OCI-LY1 (cell line): ENCODE results near the gene ZNF329.

Experiments
- H2AFZ ChIP-seq: fragments of 200-600 bp; sonication (generic), shearing (Covaris generic); 2 replicates; pipeline ENCODE4 v1.6.0; 2014; ENCODE audit warnings: antibody characterized with exemption, mild to moderate bottlenecking, low read length
- H3F3A ChIP-seq: fragments of 200-600 bp; sonication (generic), shearing (Covaris generic); 2 replicates; pipeline ENCODE4 v1.6.0; 2014; ENCODE audit warnings: mild to moderate bottlenecking, antibody characterized with exemption, low read length, moderate library complexity; ENCODE audit not compliant: insufficient read depth
- H3K27ac ChIP-seq: fragments of 200-600 bp; sonication (generic); 2 replicates; pipeline ENCODE4 v1.5.1; 2014; ENCODE audit warnings: low read length, mixed run types, mild to moderate bottlenecking, low read depth; ENCODE audit not compliant: poor library complexity, severe bottlenecking
- H3K27me3 ChIP-seq: fragments of 200-600 bp; sonication (generic); 2 replicates; pipeline ENCODE4 v1.6.0; 2014; ENCODE audit warnings: antibody characterized with exemption, mild to moderate bottlenecking, low read length, moderate library complexity; ENCODE audit not compliant: insufficient read depth
- H3K36me3 ChIP-seq: fragments of 200-600 bp; sonication (generic); 2 replicates; pipeline ENCODE4 v1.6.1; 2014; ENCODE audit warnings: mild to moderate bottlenecking, antibody characterized with exemption, low read length, moderate library complexity, mixed read lengths; ENCODE audit not compliant: insufficient read depth
- H3K4me1 ChIP-seq: fragments of 200-600 bp; sonication (generic); 2 replicates; pipeline ENCODE4 v1.5.1; 2014; ENCODE audit warnings: mild to moderate bottlenecking, low read length, moderate library complexity; ENCODE audit not compliant: insufficient read depth, severe bottlenecking
- H3K4me2 ChIP-seq: fragments of 200-600 bp; sonication (generic), shearing (Covaris generic); 2 replicates; pipeline ENCODE4 v1.6.1; 2014; ENCODE audit warnings: low read length
- H3K4me3 ChIP-seq: fragments of 200-600 bp; sonication (generic); 2 replicates; pipeline ENCODE4 v1.5.1; 2014; ENCODE audit warnings: low read length, low read depth, mild to moderate bottlenecking, mixed read lengths; ENCODE audit not compliant: poor library complexity, severe bottlenecking
- H3K79me2 ChIP-seq: fragments of 200-600 bp; shearing (Covaris generic); 2 replicates; pipeline ENCODE4 v1.6.1; 2016; ENCODE audit warnings: mixed run types, low read length, mixed read lengths; ENCODE audit not compliant: insufficient read depth
- H3K9ac ChIP-seq: fragments of 200-600 bp; sonication (generic), shearing (Covaris generic); 2 replicates; pipeline ENCODE4 v1.6.1; 2014; ENCODE audit warnings: mild to moderate bottlenecking, low read length, mixed read lengths
- H3K9me2 ChIP-seq: fragments of 200-600 bp; sonication (generic), shearing (Covaris generic); 2 replicates; pipeline ENCODE4 v1.6.1; 2014; ENCODE audit warnings: low read depth, mild to moderate bottlenecking, low read length, mixed read lengths
- H3K9me3 ChIP-seq: fragments of 200-600 bp; shearing (Covaris generic); 2 replicates; pipeline ENCODE4 v1.6.1; 2014; ENCODE audit warnings: low read length, mixed read lengths
- H4K20me1 ChIP-seq: fragments of 200-600 bp; sonication (generic), shearing (Covaris generic); 2 replicates; pipeline ENCODE4 v1.6.0; 2016; ENCODE audit warnings: mild to moderate bottlenecking, low read length; ENCODE audit not compliant: insufficient read depth
- EZH2 ChIP-seq: fragments of 200-600 bp; sonication (generic), shearing (Covaris generic); IDR thresholded peaks from 2 replicates; pipeline ENCODE4 v1.8.0; 2017; ENCODE audit warnings: borderline replicate concordance, mixed run types, mild to moderate bottlenecking, antibody characterized with exemption, low read length, moderate library complexity, mixed read lengths
- TF ChIP-seq, protein P1 (sequence below): fragments of 200-600 bp; sonication (generic), shearing (Covaris generic); IDR thresholded peaks from 2 replicates; pipeline ENCODE4 v1.5.1; 2017; ENCODE audit warnings: mild to moderate bottlenecking, antibody characterized with exemption, low read length, moderate library complexity, mixed read lengths

The ZNF329 gene

DNA sequence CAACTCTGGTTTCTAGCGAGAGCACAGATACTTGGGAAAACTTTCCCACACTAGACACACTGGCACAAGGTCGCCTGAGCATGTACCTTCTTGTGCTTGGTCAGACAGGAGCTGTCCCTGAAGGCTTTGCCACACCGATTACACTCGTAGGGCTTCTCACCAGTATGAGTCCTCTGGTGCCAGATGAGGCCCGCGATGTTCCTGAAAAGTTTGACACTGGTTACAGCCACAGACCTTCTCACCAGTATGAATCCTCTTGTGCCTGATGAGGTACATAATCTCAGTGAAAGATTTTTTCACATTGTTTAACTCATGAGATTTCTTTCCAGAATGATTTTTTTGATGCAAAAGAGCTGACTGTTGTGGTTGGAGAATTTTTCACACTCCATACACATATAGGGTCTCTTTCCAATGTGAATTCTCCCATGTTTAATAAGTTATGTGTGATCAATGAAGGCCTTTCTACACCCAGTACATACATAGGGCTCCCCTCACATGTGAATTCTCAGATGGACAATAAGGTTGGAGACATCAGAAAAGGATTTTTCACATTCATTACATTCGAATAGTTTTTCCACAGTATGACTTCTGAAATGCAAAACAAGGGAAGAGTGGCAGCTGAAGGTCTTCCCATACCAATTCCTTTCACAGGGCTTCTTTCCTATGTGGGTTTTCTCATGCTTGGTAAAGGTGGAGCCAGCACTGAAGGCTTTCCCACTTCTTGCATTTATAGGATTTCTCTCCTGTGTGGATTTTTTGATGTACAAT lies 42.6 kb downstream of the ZNF329 start:
- Histone ChIP-seq H3K27me3 (no peaks in the 10 kb centered on the region), H3K9me2 (no peaks in the 10 kb centered on the region), H3K9ac (no peak overlapping the region), H3K4me3 (no peak overlapping the region), H3K9me3 (peaks cover 38% of the 10 kb centered on the region), H3F3A (no peaks in the 10 kb centered on the region), H3K36me3 (no peaks in the 10 kb centered on the region), H3K4me1 (no peaks in the 10 kb centered on the region), H4K20me1 (no peaks in the 10 kb centered on the region), H3K27ac (no peak overlapping the region), H3K79me2 (no peaks in the 10 kb centered on the region), H3K4me2 (no peak overlapping the region), H2AFZ (no peak overlapping the region)
- no peak for TF ChIP-seq EZH2
- TF ChIP-seq, protein P1, sequence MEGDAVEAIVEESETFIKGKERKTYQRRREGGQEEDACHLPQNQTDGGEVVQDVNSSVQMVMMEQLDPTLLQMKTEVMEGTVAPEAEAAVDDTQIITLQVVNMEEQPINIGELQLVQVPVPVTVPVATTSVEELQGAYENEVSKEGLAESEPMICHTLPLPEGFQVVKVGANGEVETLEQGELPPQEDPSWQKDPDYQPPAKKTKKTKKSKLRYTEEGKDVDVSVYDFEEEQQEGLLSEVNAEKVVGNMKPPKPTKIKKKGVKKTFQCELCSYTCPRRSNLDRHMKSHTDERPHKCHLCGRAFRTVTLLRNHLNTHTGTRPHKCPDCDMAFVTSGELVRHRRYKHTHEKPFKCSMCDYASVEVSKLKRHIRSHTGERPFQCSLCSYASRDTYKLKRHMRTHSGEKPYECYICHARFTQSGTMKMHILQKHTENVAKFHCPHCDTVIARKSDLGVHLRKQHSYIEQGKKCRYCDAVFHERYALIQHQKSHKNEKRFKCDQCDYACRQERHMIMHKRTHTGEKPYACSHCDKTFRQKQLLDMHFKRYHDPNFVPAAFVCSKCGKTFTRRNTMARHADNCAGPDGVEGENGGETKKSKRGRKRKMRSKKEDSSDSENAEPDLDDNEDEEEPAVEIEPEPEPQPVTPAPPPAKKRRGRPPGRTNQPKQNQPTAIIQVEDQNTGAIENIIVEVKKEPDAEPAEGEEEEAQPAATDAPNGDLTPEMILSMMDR = no peak

DNA sequence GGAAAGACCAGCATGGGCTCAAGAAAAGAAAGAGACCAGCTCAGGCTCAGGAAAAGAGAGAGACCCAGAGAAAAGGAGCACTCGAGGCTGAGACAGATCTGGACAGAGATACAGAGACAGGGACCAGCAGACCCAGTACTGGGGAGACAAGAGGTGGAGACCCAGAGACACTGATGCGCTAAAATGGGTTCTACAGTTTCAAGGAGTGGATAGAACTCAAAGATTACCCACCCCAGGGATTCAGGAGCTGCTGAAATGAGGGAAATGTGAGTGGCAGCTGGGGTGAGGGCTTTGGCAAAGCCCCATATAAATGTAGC lies 51.9 kb downstream of the ZNF329 start:
- TF ChIP-seq, protein P1 = no peak
- no peak for TF ChIP-seq EZH2
- Histone ChIP-seq H2AFZ (peak overlapping the region; percentile 30; the same call in 1 of the 2 replicates), H3K4me2 (peak overlapping the region; percentile 62)

DNA sequence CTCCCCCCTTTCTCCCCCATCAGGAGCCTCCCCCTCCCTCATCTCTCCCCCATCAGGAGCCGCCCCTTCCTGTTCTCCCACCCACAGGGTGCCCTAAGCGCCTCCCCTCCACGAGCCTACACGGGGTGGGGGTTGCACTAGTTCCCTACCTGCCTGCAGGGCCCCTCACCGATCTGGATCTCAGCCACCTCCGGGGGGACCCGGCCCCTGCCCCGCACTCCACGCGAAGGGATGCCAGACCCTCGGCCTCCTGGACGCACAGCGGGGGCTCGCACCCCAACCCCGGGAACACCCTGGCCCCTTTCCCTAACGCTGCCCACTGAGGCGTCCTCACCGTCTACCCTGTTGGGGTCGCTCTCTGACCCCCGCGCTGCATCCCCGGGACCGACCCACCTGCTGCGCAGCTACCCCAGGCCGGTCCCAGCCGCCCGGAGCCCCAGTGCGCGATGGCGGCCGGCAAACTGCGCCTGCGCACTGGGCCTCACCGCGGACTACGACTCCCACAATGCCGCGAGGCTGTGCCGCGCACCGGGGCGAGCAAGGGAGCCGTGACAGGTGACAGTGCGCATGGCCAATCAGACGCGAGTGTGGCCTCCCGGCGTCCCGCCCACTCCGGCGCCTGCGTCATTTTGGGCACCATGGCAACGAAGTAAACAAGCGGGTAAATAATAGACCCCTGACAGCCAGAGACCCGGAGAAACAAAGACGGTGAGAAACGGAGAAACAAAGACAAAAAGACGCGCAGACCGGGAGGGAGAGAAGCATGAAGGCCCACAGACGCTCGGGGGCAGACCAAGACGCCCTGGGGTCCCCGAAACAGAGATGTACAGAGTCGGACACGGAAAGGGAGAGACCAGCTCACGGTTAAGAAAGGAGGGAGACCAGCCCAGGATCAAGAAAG lies 52.6 kb downstream of the ZNF329 start, which contains the start of gene ZSCAN18:
Gene ZSCAN18, minus strand, starts transcription at position 451 of the 901 bp plus-strand sequence. CDS start 7,964 bp downstream, outside the sequence.
- H3K79me2 ChIP-seq = no peaks in the 10 kb centered on the region
- H3F3A ChIP-seq = no peaks in the 10 kb centered on the region
- peaks cover 10% of the 10 kb centered on the region for H3K4me1 ChIP-seq
- H2AFZ ChIP-seq = peak within 1 kb of the TSS; percentile 30; the same call in 1 of the 2 replicates
- H4K20me1 ChIP-seq = no peaks in the 10 kb centered on the region
- peak within 1 kb of the TSS; percentile 37 for H3K27ac ChIP-seq
- no peaks in the 10 kb centered on the region for H3K9me2 ChIP-seq
- TF ChIP-seq, protein P1 = no peak
- TF ChIP-seq EZH2 = no peak
- H3K27me3 ChIP-seq = no peaks in the 10 kb centered on the region
- peaks cover 17% of the 10 kb centered on the region for H3K9me3 ChIP-seq
- H3K36me3 ChIP-seq = peaks cover 18% of the 10 kb centered on the region; the same call in 1 of the 2 replicates
- peak within 1 kb of the TSS; percentile 78 for H3K4me3 ChIP-seq
- peak within 1 kb of the TSS; percentile 85 for H3K9ac ChIP-seq
- H3K4me2 ChIP-seq = peak within 1 kb of the TSS; percentile 62

More for the DNA sequence above, 51.9 kb downstream of the ZNF329 start:
- Histone ChIP-seq H3K27ac (no peak overlapping the region), H3K4me3 (peak overlapping the region; percentile 78), H3K36me3 (peaks cover 12% of the 10 kb centered on the region; the same call in 1 of the 2 replicates), H3F3A (no peaks in the 10 kb centered on the region), H4K20me1 (no peaks in the 10 kb centered on the region), H3K4me1 (peaks cover 10% of the 10 kb centered on the region), H3K27me3 (no peaks in the 10 kb centered on the region), H3K79me2 (no peaks in the 10 kb centered on the region), H3K9ac (no peak overlapping the region), H3K9me2 (no peaks in the 10 kb centered on the region), H3K9me3 (peaks cover 12% of the 10 kb centered on the region)
